Measurements from ENCODE around the gene CTBP1.

The CTBP1 gene

GRCh38 chr4:1249731-1250526 lies 999 bp upstream of the CTBP1 start:
- DNase-seq = peak; percentile 45

- DNase-seq = peak; percentile 88
Measured at GRCh38 chr4:1249148-1249730, 309 bp upstream of the CTBP1 start.

- no peak for DNase-seq
Measured at GRCh38 chr4:1247864-1248244, 1.1 kb downstream of the CTBP1 start.

GRCh38 chr4:1246901-1247863 lies 1.7 kb downstream of the CTBP1 start:
- DNase-seq = no peak

GRCh38 chr4:1246111-1246881 lies 2.6 kb downstream of the CTBP1 start:
- no peak for DNase-seq

GRCh38 chr4:1245481-1246051 lies 3.4 kb downstream of the CTBP1 start:
- no peak for DNase-seq

- DNase-seq = no peak
Measured at GRCh38 chr4:1244978-1245471, 3.9 kb downstream of the CTBP1 start.

GRCh38 chr4:1244081-1244977 lies 4.6 kb downstream of the CTBP1 start:
- no peak for DNase-seq

GRCh38 chr4:1243451-1244080 lies 5.4 kb downstream of the CTBP1 start:
- DNase-seq = no peak

GRCh38 chr4:1242506-1243450 lies 6.2 kb downstream of the CTBP1 start:
- no peak for DNase-seq

GRCh38 chr4:1241936-1242505 lies 6.9 kb downstream of the CTBP1 start:
- no peak for DNase-seq

GRCh38 chr4:1241466-1241935 lies 7.4 kb downstream of the CTBP1 start:
- DNase-seq = no peak

- DNase-seq = no peak
Measured at GRCh38 chr4:1240721-1241465, 8.0 kb downstream of the CTBP1 start.

- no peak for DNase-seq
Measured at GRCh38 chr4:1239950-1240307, 9.0 kb downstream of the CTBP1 start.

GRCh38 chr4:1239141-1239949 lies 9.6 kb downstream of the CTBP1 start:
- DNase-seq = no peak

GRCh38 chr4:1238676-1239000 lies 10.3 kb downstream of the CTBP1 start:
- no peak for DNase-seq

- no peak for DNase-seq
Measured at GRCh38 chr4:1237981-1238675, 10.8 kb downstream of the CTBP1 start.
